NT2/D1 (cell line): ENCODE data around the gene AGMO.

ENCODE experiments used
- SUZ12 ChIP-seq: IDR thresholded peaks from 2 replicates; pipeline ENCODE4 v1.6.1; 2011; ENCODE audit not compliant: insufficient read length, insufficient read depth; ENCODE audit errors: extremely low read depth
- YY1 ChIP-seq: IDR thresholded peaks from 2 replicates; pipeline ENCODE4 v1.6.1; 2011; ENCODE audit not compliant: insufficient read length, insufficient read depth
- ZNF274 ChIP-seq: IDR thresholded peaks from 2 replicates; pipeline ENCODE4 v1.6.1; 2011; ENCODE audit warnings: mild to moderate bottlenecking, low read depth, low read length

DNA sequence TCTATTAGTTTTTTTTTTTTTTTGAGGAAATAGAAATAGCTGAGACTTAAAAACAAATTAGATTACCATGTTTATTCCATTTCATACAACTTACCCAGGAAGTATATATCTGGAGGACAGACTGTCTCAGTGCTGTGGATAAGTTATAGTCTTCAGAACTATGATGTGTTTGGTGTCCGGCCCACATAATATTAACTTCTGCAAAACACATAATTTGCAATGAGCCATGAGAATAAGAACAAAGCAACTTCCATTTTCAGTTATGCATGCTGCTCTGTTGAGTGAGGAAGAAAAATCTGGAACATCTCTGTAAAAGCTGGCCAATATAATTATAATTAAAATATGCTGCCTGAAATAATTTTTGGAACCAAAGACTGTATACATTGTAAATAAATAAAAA is 130.9 kb downstream of the AGMO start:
- TF ChIP-seq ZNF274 (no peak), SUZ12 (no peak), YY1 (no peak)
